IMR-90 (cell line): ENCODE measurements around the gene DGKD. TPM values are rescaled to one million over a fixed set of nuclear protein-coding genes. Genes with fewer than 3 reads are reported as not detected.

Experiments
- ATAC-seq: fragments of 200-7000 bp; cut with Tn5 transposase; 2 replicates; pipeline ENCODE4 v1.9.1; 2020; ENCODE audit warnings: low read depth, mild to moderate bottlenecking, moderate library complexity
- BruUV-seq: library from RNA; stranded (reverse); fragments of 400-500 nt; replicated peaks from 2 replicates; lab custom pipeline; 2021; lab: Mats Ljungman, UMichigan
- CTCF ChIA-PET: fragments of 300-600 bp; formaldehyde crosslinking; extraction: SDS; loops from one replicate; lab custom pipeline; 2021; ENCODE audit warnings: antibody characterized with exemption; lab: Yijun Ruan, JAX
- POLR2A ChIA-PET: fragments of 300-600 bp; sonication (Branson Sonifier 250); formaldehyde crosslinking; loops from one replicate; lab custom pipeline; 2022; ENCODE audit warnings: antibody characterized with exemption; ENCODE audit not compliant: unreplicated experiment; lab: Charles Lee
- DNase-seq: peaks from one replicate; pipeline ENCODE4 v3.0.0; 2013
- H2AFZ ChIP-seq: replicated peaks from 2 replicates; pipeline ENCODE3; 2013; ENCODE audit warnings: low read length, mild to moderate bottlenecking; ENCODE audit not compliant: poor library complexity
- H2AK5ac ChIP-seq: 2 replicates; pipeline ENCODE4 v1.6.1; 2013; ENCODE audit warnings: low read depth, low read length, inconsistent platforms
- H2AK9ac ChIP-seq: replicated peaks from 2 replicates; pipeline ENCODE3; 2013; ENCODE audit warnings: mild to moderate bottlenecking, low read depth, low read length, moderate library complexity; ENCODE audit not compliant: poor library complexity
- H2BK120ac ChIP-seq: 2 replicates; pipeline ENCODE4 v1.6.1; 2013; ENCODE audit warnings: low read depth, low read length, inconsistent platforms
- H2BK15ac ChIP-seq: 3 replicates; pipeline ENCODE4 v1.6.1; 2013; ENCODE audit warnings: low read depth, low read length, inconsistent platforms
- H2BK20ac ChIP-seq: 2 replicates; pipeline ENCODE4 v1.6.1; 2013; ENCODE audit warnings: low read depth, mild to moderate bottlenecking, inconsistent platforms, low read length, moderate library complexity
- H2BK5ac ChIP-seq: 2 replicates; pipeline ENCODE4 v1.6.1; 2013; ENCODE audit warnings: mild to moderate bottlenecking, low read depth, low read length, inconsistent platforms; ENCODE audit not compliant: poor library complexity, severe bottlenecking
- H3K14ac ChIP-seq: replicated peaks from 2 replicates; pipeline ENCODE4 v1.6.1; 2013; ENCODE audit warnings: low read depth, low read length, inconsistent platforms
- H3K18ac ChIP-seq: 2 replicates; pipeline ENCODE4 v1.6.1; 2013; ENCODE audit warnings: low read depth, low read length, control low read depth
- H3K23ac ChIP-seq: 2 replicates; pipeline ENCODE4 v1.6.1; 2013; ENCODE audit warnings: low read depth, low read length, inconsistent platforms
- H3K27ac ChIP-seq: 2 replicates; pipeline ENCODE4 v1.5.1; 2013; ENCODE audit warnings: mild to moderate bottlenecking, control low read depth, low read length; ENCODE audit not compliant: insufficient read depth
- H3K27me3 ChIP-seq: 2 replicates; pipeline ENCODE4 v1.6.1; 2013; ENCODE audit warnings: low read length; ENCODE audit not compliant: control insufficient read depth, insufficient read depth
- H3K36me3 ChIP-seq: 2 replicates; pipeline ENCODE4 v1.6.1; 2013; ENCODE audit warnings: low read length, mixed read lengths; ENCODE audit not compliant: control insufficient read depth, insufficient read depth
- H3K4ac ChIP-seq: 2 replicates; pipeline ENCODE4 v1.6.1; 2013; ENCODE audit warnings: low read depth, low read length, inconsistent platforms
- H3K4me1 ChIP-seq: 2 replicates; pipeline ENCODE4 v1.6.1; 2013; ENCODE audit warnings: low read length, mixed read lengths; ENCODE audit not compliant: control insufficient read depth, insufficient read depth
- H3K4me2 ChIP-seq: 2 replicates; pipeline ENCODE4 v1.6.1; 2013; ENCODE audit warnings: low read depth, mild to moderate bottlenecking, control low read depth, low read length, moderate library complexity
- H3K4me3 ChIP-seq: 2 replicates; pipeline ENCODE4 v1.5.1; 2013; ENCODE audit warnings: low read depth, mild to moderate bottlenecking, control low read depth, low read length, moderate library complexity; ENCODE audit not compliant: insufficient read depth
- H3K56ac ChIP-seq: 2 replicates; pipeline ENCODE4 v1.6.1; 2013; ENCODE audit warnings: low read length, inconsistent platforms; ENCODE audit not compliant: insufficient read depth; ENCODE audit errors: extremely low read depth
- H3K79me1 ChIP-seq, 2 experiments: 2 replicates each; pipeline ENCODE4 v1.6.1; 2013; ENCODE audit warnings: low read length in 2 of 2, inconsistent platforms in 1 of 2, low read depth in 1 of 2
- H3K9ac ChIP-seq: 2 replicates; pipeline ENCODE4 v1.6.1; 2013; ENCODE audit warnings: low read depth, low read length, control low read depth
- H3K9me1 ChIP-seq: 2 replicates; pipeline ENCODE4 v1.6.1; 2013; ENCODE audit warnings: low read length, inconsistent platforms; ENCODE audit not compliant: insufficient read depth
- H3K9me3 ChIP-seq: 2 replicates; pipeline ENCODE4 v1.6.1; 2013; ENCODE audit warnings: low read length; ENCODE audit not compliant: control insufficient read depth, insufficient read depth
- H4K20me1 ChIP-seq: 2 replicates; pipeline ENCODE4 v1.6.1; 2013; ENCODE audit warnings: low read length, inconsistent platforms; ENCODE audit not compliant: insufficient read depth
- H4K5ac ChIP-seq: 2 replicates; pipeline ENCODE4 v1.6.1; 2013; ENCODE audit warnings: mild to moderate bottlenecking, low read depth, low read length, control low read depth
- H4K8ac ChIP-seq, 2 experiments: 2 replicates each; pipeline ENCODE4 v1.6.1; 2013; ENCODE audit warnings: low read depth in 2 of 2, low read length in 2 of 2, control low read depth in 1 of 2, inconsistent platforms in 1 of 2
- H4K91ac ChIP-seq: 2 replicates; pipeline ENCODE4 v1.6.1; 2013; ENCODE audit warnings: low read depth, low read length, inconsistent platforms; ENCODE audit not compliant: insufficient read depth
- FOS ChIP-seq: fragments of 150-350 bp; IDR thresholded peaks from 2 replicates; pipeline ENCODE4 v1.6.1; 2016; ENCODE audit warnings: low read depth, low read length
- WGBS, 2 experiments: methylation state at CpG; one replicate each; pipeline versions ENCODE4 v1.1.5 to v1.1.7; 2013; ENCODE audit warnings: missing lambda C conversion rate in 2 of 2; ENCODE audit not compliant: insufficient read length in 1 of 2; ENCODE audit errors: extremely low coverage in 2 of 2; 5-methylcytosine and 5-hydroxymethylcytosine counted together
- dilution Hi-C: fragments of 300-500 bp; cut with HindIII; formaldehyde crosslinking; loops from one replicate; pipeline ENCODE4 v1.14.3; 2018; ENCODE audit warnings: low sequenced_read_pairs; ENCODE audit not compliant: unreplicated experiment
- in situ Hi-C: fragments of 300-500 bp; cut with MboI; formaldehyde crosslinking; loops from 3 replicates; pipeline ENCODE4 v1.14.3; 2019; ENCODE audit warnings: low sequenced_read_pairs, inconsistent platforms, mixed read lengths
- intact Hi-C: fragments of 100-400 bp; cut with micrococcal nuclease; formaldehyde crosslinking; loops from 2 replicates; pipeline ENCODE4 v1.10.0; 2022
- polyA plus RNA-seq, 3 experiments: library from polyadenylated mRNA; depleted of rRNA; stranded (reverse); fragments of >200 nt; gene quantifications; 2 replicates each; pipeline ENCODE4 v1.2.3, GENCODE V29; 2012; ENCODE audit warnings: low replicate concordance in 1 of 3
- total RNA-seq: library from RNA; depleted of rRNA; stranded (reverse); fragments of >200 nt; gene quantifications from 2 replicates; pipeline ENCODE4 v1.2.3, GENCODE V29; 2012

Gene DGKD
- total and polyA plus RNA-seq, 2 of the 4 experiments (the other 2 are of a cell fraction), result 6.5 to 10.1 TPM

DNA sequence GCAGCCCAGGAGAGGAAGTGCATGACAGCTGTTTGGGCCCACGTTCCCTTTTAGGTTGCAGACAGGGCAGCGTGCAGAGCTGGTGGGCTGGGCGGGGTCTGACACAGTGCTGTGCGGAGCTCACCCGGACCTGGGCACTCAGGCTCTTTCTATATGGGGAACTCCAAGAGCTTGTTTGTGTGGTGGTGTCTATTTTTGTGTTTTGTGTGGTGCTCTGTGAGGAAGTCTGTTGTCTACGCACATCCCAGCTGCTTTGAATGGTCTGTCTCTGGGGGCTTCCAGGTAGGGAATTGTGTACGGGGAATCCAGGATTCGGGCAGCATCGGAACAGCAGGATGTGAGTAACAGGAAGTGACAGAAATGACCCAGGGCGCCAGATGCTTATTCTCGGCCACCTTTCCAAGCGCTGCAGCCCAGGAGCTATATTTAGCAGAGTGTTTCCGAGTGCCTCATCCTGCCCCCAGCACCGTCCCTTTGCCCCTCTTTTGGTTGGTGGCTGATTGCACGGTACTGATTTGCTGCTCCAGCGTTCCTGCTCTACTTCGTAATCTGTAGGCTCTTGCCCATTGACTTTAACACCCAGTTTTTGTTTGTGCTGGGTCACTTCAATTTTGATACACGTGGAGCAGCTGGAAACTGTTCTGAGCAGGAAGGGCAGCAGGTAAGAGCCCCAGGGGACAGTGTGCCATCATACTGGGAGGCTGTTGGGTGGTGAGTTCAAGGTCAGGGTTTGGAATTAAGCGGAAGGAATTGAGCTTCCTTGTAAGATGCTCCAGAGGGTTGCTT, 64.7 kb downstream of the DGKD start:
- peaks cover 33% of the 10 kb centered on the region for H3K9me1 ChIP-seq
- no peaks in the 10 kb centered on the region for H3K27me3 ChIP-seq
- ChIA-PET POLR2A (no interaction called here), CTCF (no interaction called here)
- 74% methylated on average over 9 of the region's 19 CpGs; no CpG with 5 or more reads in 1 of the 2 experiments for WGBS, 2 experiments
- H3K4ac ChIP-seq, result peak overlapping the region; percentile 92
- H3K56ac ChIP-seq, result no peak overlapping the region
- H2BK120ac ChIP-seq, result peak overlapping the region; percentile 91
- H3K23ac ChIP-seq, result peak overlapping the region; percentile 87; the same call in 1 of the 2 replicates
- peaks cover 26 to 80% of the 10 kb centered on the region in 2 experiments; a peak in 3 of 4 replicates for H3K79me1 ChIP-seq
- no TSS peak for BruUV-seq
- no peak overlapping the region for H3K4me2 ChIP-seq
- H3K14ac ChIP-seq, result peak overlapping the region; percentile 61
- H4K5ac ChIP-seq, result peak overlapping the region; percentile 62; the same call in 1 of the 2 replicates
- peak overlapping the region; percentile 23 for H2AK9ac ChIP-seq
- peaks cover 31% of the 10 kb centered on the region for H3K4me1 ChIP-seq
- intact Hi-C loops, result no loop called here
- no peak overlapping the region for H3K9ac ChIP-seq
- dilution Hi-C loops, result no loop called here
- H4K8ac ChIP-seq, result peak overlapping the region; percentile 5 to 67; a peak in 3 of 4 replicates
- in situ Hi-C loops, result no loop called here
- H2AFZ ChIP-seq, result no peak overlapping the region
- no peak for TF ChIP-seq FOS
- H3K4me3 ChIP-seq, result no peak overlapping the region
- H4K91ac ChIP-seq, result peak overlapping the region; percentile 79; the same call in 1 of the 2 replicates
- no peak for ATAC-seq
- H3K9me3 ChIP-seq, result no peaks in the 10 kb centered on the region
- no peak overlapping the region for H3K18ac ChIP-seq
- H2AK5ac ChIP-seq, result peak overlapping the region; percentile 65; the same call in 1 of the 2 replicates
- peak overlapping the region; percentile 74; the same call in 2 of the 3 replicates for H2BK15ac ChIP-seq
- H4K20me1 ChIP-seq, result no peaks in the 10 kb centered on the region
- 0 out of 2 replicates have a peak, but pooled peaks cover 2% of the 10 kb centered on the region for H3K36me3 ChIP-seq
- H2BK20ac ChIP-seq, result peak overlapping the region; percentile 83
- H2BK5ac ChIP-seq, result peak overlapping the region; percentile 70
- DNase-seq, result peak; percentile 57
- H3K27ac ChIP-seq, result no peak overlapping the region
